Transverse colon (tissue), 4 donors: ENCODE measurements around the gene AOC1.

Experiments used
- CTCF ChIP-seq, 5 experiments: fragments of 200-600 bp in 3 of 5; fragments of 450-650 bp in 2 of 5; sonication (generic) in 3 of 5; IDR thresholded peaks; 1 replicate in 2 of 5; 2 replicates in 3 of 5; pipeline ENCODE4 v1.5.1; 2016 to 2017; ENCODE audit warnings: antibody characterized with exemption in 5 of 5, inconsistent platforms in 3 of 5, mild to moderate bottlenecking in 2 of 5, moderate library complexity in 1 of 5
- POLR2A ChIP-seq: fragments of 450-650 bp; IDR thresholded peaks from one replicate; pipeline ENCODE4 v1.6.1; 2016; ENCODE audit warnings: antibody characterized with exemption, mild to moderate bottlenecking, moderate library complexity
- POLR2AphosphoS5 ChIP-seq, 3 donors: sonication (generic); formaldehyde crosslinking; IDR thresholded peaks; one replicate each; pipeline ENCODE4 v1.6.1; 2016; ENCODE audit warnings: antibody characterized with exemption in 3 of 3

GRCh38 chr7:150856303-150857275 lies 4.3 kb downstream of the AOC1 start:
- no peak for TF ChIP-seq CTCF (IDR thresholded peaks at IDR 0.05)
- no peak for TF ChIP-seq POLR2AphosphoS5 (IDR thresholded peaks at IDR 0.05)
- no peak for TF ChIP-seq POLR2A
